K562 (cell line): Measurements from ENCODE around the gene RORC. TPM values are rescaled to one million over a fixed set of nuclear protein-coding genes. Genes with fewer than 3 reads are reported as not detected.

ENCODE experiments used
- ATAC-seq: fragments of 200-7000 bp; cut with Tn5 transposase; 3 replicates; pipeline ENCODE4 v1.9.1; 2020; ENCODE audit warnings: moderate library complexity
- BruUV-seq: library from RNA; stranded (reverse); fragments of 400-500 nt; replicated peaks from 2 replicates; lab custom pipeline; 2021; lab: Mats Ljungman, UMichigan
- CTCF ChIA-PET: fragments of 300-600 bp; formaldehyde crosslinking; extraction: SDS; loops from one replicate; lab custom pipeline; 2021; ENCODE audit warnings: low intra/inter-chr PET ratio; lab: Yijun Ruan, JAX
- POLR2A ChIA-PET: fragments of 300-600, 350-650 bp; sonication (Branson Sonifier 250); formaldehyde crosslinking; extraction: SDS; loops from one replicate; lab custom pipeline; 2021; ENCODE audit warnings: antibody characterized with exemption, inconsistent platforms; lab: Yijun Ruan, JAX
- DNase-seq, 4 experiments: peaks; one replicate each; pipeline versions ENCODE4 v3.0.0 to v3.0.0-alpha.2; 2011 to 2018; ENCODE audit warnings: low spot score in 3 of 4, mixed read lengths in 3 of 4; ENCODE audit errors: extremely low read depth in 1 of 4
- FAIRE-seq: peaks from 2 replicates; lab custom pipeline; 2011; peaks lifted over from hg19 to GRCh38; lab: Jason Lieb, UNC
- H2AFZ ChIP-seq: 2 replicates; pipeline ENCODE4 v1.6.0; 2011; ENCODE audit warnings: low read depth, low read length, control low read depth, inconsistent platforms
- H3K27ac ChIP-seq: fragments of 200-600 bp; 3 replicates; pipeline ENCODE4 v1.8.0; 2011; ENCODE audit warnings: low read depth, mild to moderate bottlenecking, control low read depth, inconsistent platforms, low read length, moderate library complexity, mixed read lengths; ENCODE audit errors: extremely low read depth
- H3K27me3 ChIP-seq, 2 experiments: fragments of 300-600 bp in 1 of 2; 2 replicates in 1 of 2; 3 replicates in 1 of 2; pipeline versions ENCODE4 v1.6.0 to v1.8.0; 2011; ENCODE audit warnings: inconsistent platforms in 2 of 2, low read length in 2 of 2, mild to moderate bottlenecking in 1 of 2, mixed read lengths in 1 of 2, moderate library complexity in 1 of 2; ENCODE audit not compliant: control insufficient read depth in 2 of 2, insufficient read depth in 2 of 2
- H3K36me3 ChIP-seq: fragments of 300-600 bp; 3 replicates; pipeline ENCODE4 v1.8.0; 2011; ENCODE audit warnings: mild to moderate bottlenecking, low read length, inconsistent platforms; ENCODE audit not compliant: control insufficient read depth, insufficient read depth
- H3K4me1 ChIP-seq, 2 experiments: fragments of 200-600 bp in 1 of 2; replicated peaks in 1 of 2; 2 replicates in 1 of 2; 3 replicates in 1 of 2; pipeline versions ENCODE4 v1.5.1 to v1.8.0; 2011; ENCODE audit warnings: inconsistent platforms in 2 of 2, low read length in 2 of 2, mild to moderate bottlenecking in 1 of 2, mixed read lengths in 1 of 2, moderate library complexity in 1 of 2; ENCODE audit not compliant: control insufficient read depth in 2 of 2, insufficient read depth in 2 of 2
- H3K4me2 ChIP-seq: 2 replicates; pipeline ENCODE4 v1.6.1; 2011; ENCODE audit warnings: low read length, control low read depth, inconsistent platforms, mixed read lengths; ENCODE audit not compliant: insufficient read depth
- H3K4me3 ChIP-seq: fragments of 200-600 bp; sonication (generic), shearing (Covaris generic); 2 replicates; pipeline ENCODE4 v1.5.1; 2016; ENCODE audit warnings: control low read depth, inconsistent platforms
- H3K79me2 ChIP-seq: fragments of 200-600 bp; 3 replicates; pipeline ENCODE4 v1.8.0; 2011; ENCODE audit warnings: low read length, inconsistent platforms; ENCODE audit not compliant: control insufficient read depth, insufficient read depth
- H3K9ac ChIP-seq, 2 experiments: 2 replicates each; pipeline versions ENCODE4 v1.6.0 to v1.6.1; 2011; ENCODE audit warnings: low read depth in 2 of 2, low read length in 2 of 2, control low read depth in 1 of 2, inconsistent platforms in 1 of 2, mild to moderate bottlenecking in 1 of 2, mixed read lengths in 1 of 2; ENCODE audit not compliant: insufficient read depth in 1 of 2
- H3K9me1 ChIP-seq: one replicate; pipeline ENCODE4 v1.6.0; 2011; ENCODE audit warnings: inconsistent platforms, mild to moderate bottlenecking, low read length, moderate library complexity; ENCODE audit not compliant: control insufficient read depth, insufficient read depth
- H3K9me3 ChIP-seq: replicated peaks from 2 replicates; pipeline ENCODE4 v1.5.1; 2011; ENCODE audit warnings: low read depth, low read length, inconsistent platforms; ENCODE audit not compliant: control insufficient read depth, insufficient read depth
- H4K20me1 ChIP-seq: replicated peaks from 2 replicates; pipeline ENCODE4 v1.6.1; 2011; ENCODE audit warnings: low read length, inconsistent platforms, mixed read lengths; ENCODE audit not compliant: control insufficient read depth, insufficient read depth
- FUS ChIP-seq: fragments of 200-400 bp; formaldehyde crosslinking; optimal IDR thresholded peaks from 2 replicates; pipeline ENCODE3; 2017; ENCODE audit warnings: low read depth, low read length
- MYC ChIP-seq, 2 experiments: fragments of 250-450 bp in 1 of 2; sonication (Bioruptor Pico) in 1 of 2; IDR thresholded peaks; 2 replicates each; pipeline versions ENCODE4 v1.5.1 to v1.6.1; 2012 to 2021; ENCODE audit warnings: low read depth in 2 of 2, borderline replicate concordance in 1 of 2, improper control_type of control experiment in 1 of 2, low read length in 1 of 2, mild to moderate bottlenecking in 1 of 2, moderate library complexity in 1 of 2
- NFRKB ChIP-seq: fragments of 450-650 bp; IDR thresholded peaks from 2 replicates; pipeline ENCODE4 v1.6.1; 2016; ENCODE audit warnings: low read depth
- SMARCC2 ChIP-seq: fragments of 450-650 bp; IDR thresholded peaks from 2 replicates; pipeline ENCODE4 v1.6.1; 2017; ENCODE audit warnings: antibody characterized with exemption, moderate library complexity, mild to moderate bottlenecking, low read depth
- ZNF224 ChIP-seq: sonication (generic); formaldehyde crosslinking; IDR thresholded peaks from 2 replicates; pipeline ENCODE4 v1.8.0; 2022; ENCODE audit warnings: mild to moderate bottlenecking, missing genetic modification reagents
- ZNF696 ChIP-seq: fragments of 250-450 bp; sonication (Bioruptor Pico); conservative IDR thresholded peaks from 2 replicates; pipeline ENCODE4 v1.4.0; 2020; ENCODE audit warnings: mild to moderate bottlenecking, moderate library complexity
- WGBS: fragments of 100-300 bp; shearing (Covaris generic); methylation state at CpG from one replicate; pipeline ENCODE4 v1.1.6; 2016; ENCODE audit warnings: low coverage, mixed read lengths; ENCODE audit not compliant: insufficient coverage; ENCODE audit errors: missing lambda C conversion rate; 5-methylcytosine and 5-hydroxymethylcytosine counted together
- in situ Hi-C: fragments of 300-500 bp; cut with MboI; formaldehyde crosslinking; loops from 4 replicates; pipeline ENCODE4 v1.15.0; 2018; ENCODE audit warnings: inconsistent platforms, mixed read lengths
- intact Hi-C: fragments of 100-400 bp; cut with micrococcal nuclease; formaldehyde crosslinking; loops from 2 replicates; pipeline ENCODE4 v1.14.2; 2022
- polyA plus RNA-seq, 8 experiments: library from polyadenylated mRNA; depleted of rRNA in 4 of 8; stranded (reverse) in 5 of 8; unstranded in 3 of 8; fragments of >200 nt; fragmentation: Nextera tagmentation in 2 of 8; fragmentation: Illumina TruSeq in 1 of 8; extraction: Ambion mirVana in 2 of 8; extraction: Trizol in 1 of 8; gene quantifications; 2 replicates each; pipeline versions ENCODE4 v1.2.1 to v1.2.3, GENCODE V29; 2011 to 2014; ENCODE audit warnings: inconsistent platforms in 1 of 8, missing spikeins in 1 of 8
- total RNA-seq, 7 experiments: library from RNA; depleted of rRNA in 6 of 7; stranded (reverse); fragments of >200 nt in 6 of 7; fragmentation: Illumina TruSeq in 2 of 7; extraction: Trizol in 2 of 7; gene quantifications; 2 replicates each; pipeline versions ENCODE4 v1.2.1 to v1.2.3, GENCODE V29; 2011 to 2021; ENCODE audit warnings: low replicate concordance in 1 of 7
- TF ChIP-seq, protein P1 (sequence below): fragments of 450-650 bp; formaldehyde crosslinking; IDR thresholded peaks from 2 replicates; pipeline ENCODE4 v1.4.0; 2022; ENCODE audit warnings: mild to moderate bottlenecking, moderate library complexity

Gene RORC
- total and polyA plus RNA-seq, 9 of the 15 experiments (the other 6 are each of a cell fraction or from before 2014, with no cell fraction given): not detected

DNA sequence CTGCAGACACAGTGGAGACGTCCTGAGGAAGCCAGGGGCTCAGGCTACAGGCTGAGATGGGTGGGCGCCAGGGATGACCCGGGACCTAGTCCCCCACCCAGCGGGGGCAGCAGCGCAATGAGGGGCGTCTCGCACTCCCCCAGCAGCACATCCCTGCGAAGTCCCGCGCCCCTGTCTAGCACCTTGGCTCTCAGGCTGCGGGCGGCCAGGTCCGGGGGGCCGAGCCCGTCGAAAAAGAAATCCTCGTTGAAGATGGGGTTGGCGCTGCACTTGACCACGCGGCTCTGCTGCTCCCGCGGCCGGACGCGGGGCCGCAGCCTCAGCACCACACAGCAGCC, 6.3 kb upstream of the RORC start:
- in situ Hi-C loops: no loop called here
- 39% methylated on average over 11 of the region's 26 CpGs for WGBS
- ATAC-seq: no peak
- CTCF ChIA-PET: interaction anchor here (2.7 kb wide), 1 partner anchor 145 kb away, joined by 26 read pairs; no protein-coding TSS in a partner anchor
- TF ChIP-seq ZNF696: no peak
- TF ChIP-seq FUS: no peak
- TF ChIP-seq MYC (IDR thresholded peaks at IDR 0.05; ENCODE audit: low read depth, low read length): no peak
- no peak for TF ChIP-seq MYC (CRISPR knock-in tag; IDR thresholded peaks at IDR 0.05; ENCODE audit: borderline replicate concordance, low read depth)
- no peak for TF ChIP-seq NFRKB
- TF ChIP-seq, protein P1, sequence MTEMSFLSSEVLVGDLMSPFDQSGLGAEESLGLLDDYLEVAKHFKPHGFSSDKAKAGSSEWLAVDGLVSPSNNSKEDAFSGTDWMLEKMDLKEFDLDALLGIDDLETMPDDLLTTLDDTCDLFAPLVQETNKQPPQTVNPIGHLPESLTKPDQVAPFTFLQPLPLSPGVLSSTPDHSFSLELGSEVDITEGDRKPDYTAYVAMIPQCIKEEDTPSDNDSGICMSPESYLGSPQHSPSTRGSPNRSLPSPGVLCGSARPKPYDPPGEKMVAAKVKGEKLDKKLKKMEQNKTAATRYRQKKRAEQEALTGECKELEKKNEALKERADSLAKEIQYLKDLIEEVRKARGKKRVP (CRISPR knock-in tag): no peak
- no peak for TF ChIP-seq SMARCC2
- no peak for TF ChIP-seq ZNF224 (CRISPR knock-in tag)
- TF ChIP-seq, all 486 proteins: peak for 0
- no peak for FAIRE-seq
- Histone ChIP-seq H2AFZ (no peak overlapping the region), H3K27me3 (peaks cover 4 to 12% of the 10 kb centered on the region in 2 experiments; a peak in 3 of 5 replicates), H3K27ac (no peak overlapping the region), H3K9me3 (no peaks in the 10 kb centered on the region), H3K4me2 (no peak overlapping the region), H3K36me3 (no peaks in the 10 kb centered on the region), H3K9me1 (no peaks in the 10 kb centered on the region), H4K20me1 (no peaks in the 10 kb centered on the region), H3K4me1 (peaks cover 0 to 13% of the 10 kb centered on the region in 2 experiments; a peak in 2 of 5 replicates), H3K9ac (no peak overlapping the region), H3K4me3 (no peak overlapping the region), H3K79me2 (no peaks in the 10 kb centered on the region)
- POLR2A ChIA-PET: no interaction called here
- no peak for DNase-seq
- intact Hi-C loops: loop anchor here (2.0 to 5.0 kb wide), 3 partner anchors 103 to 536 kb away; no protein-coding TSS in a partner anchor
- no TSS peak for BruUV-seq
